DOHH2 (cell line): ENCODE measurements around the gene DNER.

Experiments
- H3F3A ChIP-seq: fragments of 200-600 bp; sonication (generic), shearing (Covaris generic); 2 replicates; pipeline ENCODE4 v1.6.0; 2016; ENCODE audit warnings: antibody characterized with exemption, mild to moderate bottlenecking; ENCODE audit not compliant: control insufficient read depth, insufficient read depth
- H3K27ac ChIP-seq: fragments of 200-600 bp; sonication (generic); 2 replicates; pipeline ENCODE4 v1.5.1; 2014; ENCODE audit warnings: low read depth, mild to moderate bottlenecking, low read length, moderate library complexity
- H3K27me3 ChIP-seq: fragments of 200-600 bp; sonication (generic); 2 replicates; pipeline ENCODE4 v1.6.1; 2014; ENCODE audit warnings: mild to moderate bottlenecking, low read length, mixed read lengths; ENCODE audit not compliant: control insufficient read depth
- H3K36me3 ChIP-seq: fragments of 200-600 bp; sonication (generic); 2 replicates; pipeline ENCODE4 v1.6.1; 2014; ENCODE audit warnings: mild to moderate bottlenecking, low read length, moderate library complexity, mixed read lengths; ENCODE audit not compliant: control insufficient read depth
- H3K4me1 ChIP-seq: fragments of 200-600 bp; sonication (generic); 2 replicates; pipeline ENCODE4 v1.6.1; 2014; ENCODE audit warnings: mild to moderate bottlenecking, low read length, mixed read lengths; ENCODE audit not compliant: control insufficient read depth
- H3K4me2 ChIP-seq: fragments of 200-600 bp; sonication (generic); 2 replicates; pipeline ENCODE4 v1.6.0; 2014; ENCODE audit warnings: mild to moderate bottlenecking, low read length, moderate library complexity
- H3K4me3 ChIP-seq: fragments of 200-600 bp; sonication (generic); 2 replicates; pipeline ENCODE4 v1.5.1; 2014; ENCODE audit warnings: mild to moderate bottlenecking, low read length, mixed read lengths
- H3K79me2 ChIP-seq: fragments of 200-600 bp; sonication (generic); 2 replicates; pipeline ENCODE4 v1.6.1; 2014; ENCODE audit warnings: mild to moderate bottlenecking, low read length, mixed read lengths; ENCODE audit not compliant: control insufficient read depth
- H3K9me2 ChIP-seq: fragments of 200-600 bp; sonication (generic); replicated peaks from 2 replicates; pipeline ENCODE4 v1.6.1; 2014; ENCODE audit warnings: mild to moderate bottlenecking, low read length, mixed read lengths; ENCODE audit not compliant: control insufficient read depth
- H3K9me3 ChIP-seq: fragments of 200-600 bp; sonication (generic); 2 replicates; pipeline ENCODE4 v1.6.1; 2014; ENCODE audit warnings: antibody characterized with exemption, low read length, mixed read lengths; ENCODE audit not compliant: control insufficient read depth, insufficient read depth
- H4K20me1 ChIP-seq: fragments of 200-600 bp; sonication (generic); 2 replicates; pipeline ENCODE4 v1.6.0; 2014; ENCODE audit warnings: low read depth, mild to moderate bottlenecking, antibody characterized with exemption, low read length, moderate library complexity; ENCODE audit not compliant: control insufficient read depth, insufficient read depth
- CTCF ChIP-seq: fragments of 200-600 bp; sonication (generic); IDR thresholded peaks from one replicate; pipeline ENCODE4 v1.5.1; 2014; ENCODE audit warnings: antibody characterized with exemption, mild to moderate bottlenecking, low read depth, low read length; ENCODE audit not compliant: poor library complexity, severe bottlenecking
- EZH2phosphoT487 ChIP-seq: fragments of 200-600 bp; sonication (generic); IDR thresholded peaks from 2 replicates; pipeline ENCODE4 v1.6.1; 2017; ENCODE audit warnings: borderline replicate concordance, mild to moderate bottlenecking, antibody characterized with exemption, low read length, moderate library complexity, mixed read lengths

Gene DNER

GRCh38 chr2:229686122-229686919 lies 28.0 kb downstream of the DNER start:
- no peak for TF ChIP-seq EZH2phosphoT487
- no peak for TF ChIP-seq CTCF
- Histone ChIP-seq H3K36me3 (no peaks in the 10 kb centered on the region), H3K9me2 (no peaks in the 10 kb centered on the region)

GRCh38 chr2:229684942-229685562 lies 29.3 kb downstream of the DNER start:
- no peak overlapping the region for H3K4me2 ChIP-seq
- no peak overlapping the region for H3K4me3 ChIP-seq
- no peaks in the 10 kb centered on the region for H3K9me2 ChIP-seq
- no peaks in the 10 kb centered on the region for H3F3A ChIP-seq
- no peaks in the 10 kb centered on the region for H4K20me1 ChIP-seq
- no peak overlapping the region for H3K27ac ChIP-seq
- no peak for TF ChIP-seq CTCF
- TF ChIP-seq EZH2phosphoT487 = no peak
- no peaks in the 10 kb centered on the region for H3K4me1 ChIP-seq
- no peaks in the 10 kb centered on the region for H3K9me3 ChIP-seq
- H3K79me2 ChIP-seq = no peaks in the 10 kb centered on the region
- H3K27me3 ChIP-seq = no peaks in the 10 kb centered on the region
- H3K36me3 ChIP-seq = no peaks in the 10 kb centered on the region

More at GRCh38 chr2:229686122-229686919, 28.0 kb downstream of the DNER start:
- Histone ChIP-seq H3K27ac (no peak overlapping the region), H3K4me3 (no peak overlapping the region), H3K27me3 (no peaks in the 10 kb centered on the region), H3K4me1 (no peaks in the 10 kb centered on the region), H3F3A (no peaks in the 10 kb centered on the region), H3K79me2 (no peaks in the 10 kb centered on the region), H3K4me2 (no peak overlapping the region), H3K9me3 (no peaks in the 10 kb centered on the region), H4K20me1 (no peaks in the 10 kb centered on the region)

- Histone ChIP-seq H3K79me2 (no peaks in the 10 kb centered on the region), H3K27me3 (peaks cover 13% of the 10 kb centered on the region), H3K9me2 (no peaks in the 10 kb centered on the region), H4K20me1 (no peaks in the 10 kb centered on the region), H3K9me3 (no peaks in the 10 kb centered on the region), H3F3A (no peaks in the 10 kb centered on the region), H3K4me2 (no peak overlapping the region), H3K27ac (no peak overlapping the region), H3K4me1 (no peaks in the 10 kb centered on the region), H3K4me3 (no peak overlapping the region), H3K36me3 (no peaks in the 10 kb centered on the region)
- TF ChIP-seq CTCF (no peak), EZH2phosphoT487 (no peak)
Measured at GRCh38 chr2:229679393-229680125, 34.8 kb downstream of the DNER start.
